SHP77 treated with DMSO at 0.1 percent for 48 hours (cell line): ENCODE data around the gene MINDY2.
"Not testable (repeated sequence)": the region's sequence is repeated elsewhere in the genome, so short reads cannot be mapped to it uniquely, and the experiment has no call there.

Experiments used
- DNase-seq: peaks from one replicate; lab custom pipeline; 2025; lab: John Stamatoyannopoulos, UW

Gene MINDY2

DNA sequence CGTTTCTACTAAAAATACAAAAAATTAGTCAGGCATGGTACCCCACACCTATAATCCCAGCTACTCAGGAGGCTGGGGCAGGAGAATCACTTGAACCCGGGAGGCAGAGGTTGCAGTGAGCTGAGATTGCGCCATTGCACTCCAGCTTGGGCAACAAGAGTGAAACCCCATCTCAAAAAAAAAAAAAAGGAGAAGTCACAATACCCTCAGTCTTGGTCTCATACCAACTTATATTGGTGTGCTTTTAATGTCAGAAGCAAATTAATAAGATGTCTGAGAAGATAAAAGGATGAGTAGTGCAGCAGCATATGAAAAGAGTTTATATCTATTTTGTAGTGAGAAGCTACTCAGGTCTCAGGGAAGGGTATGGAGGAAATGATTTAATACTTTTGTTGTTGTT lies 112.8 kb downstream of the MINDY2 start:
- not testable (repeated sequence) for DNase-seq

DNA sequence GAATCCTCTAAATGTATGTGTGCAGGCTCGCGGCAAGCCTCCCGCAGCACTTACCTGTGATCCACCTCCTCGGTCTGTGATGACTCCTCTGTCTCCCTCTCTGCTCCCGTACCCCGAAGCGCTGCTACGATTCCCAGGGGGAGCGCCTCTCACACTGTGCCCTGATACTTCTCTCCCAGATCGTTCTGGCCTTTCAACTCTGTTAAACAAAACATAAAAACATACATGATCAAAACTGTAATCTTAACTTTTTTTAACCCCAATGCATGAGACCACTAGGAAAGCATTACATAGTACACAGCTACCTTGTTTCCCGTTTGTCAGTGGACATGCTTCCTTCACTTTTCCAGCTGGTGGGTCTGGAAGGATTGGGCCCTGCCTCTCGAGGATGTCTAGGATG lies 115.8 kb downstream of the MINDY2 start:
- no peak for DNase-seq

DNA sequence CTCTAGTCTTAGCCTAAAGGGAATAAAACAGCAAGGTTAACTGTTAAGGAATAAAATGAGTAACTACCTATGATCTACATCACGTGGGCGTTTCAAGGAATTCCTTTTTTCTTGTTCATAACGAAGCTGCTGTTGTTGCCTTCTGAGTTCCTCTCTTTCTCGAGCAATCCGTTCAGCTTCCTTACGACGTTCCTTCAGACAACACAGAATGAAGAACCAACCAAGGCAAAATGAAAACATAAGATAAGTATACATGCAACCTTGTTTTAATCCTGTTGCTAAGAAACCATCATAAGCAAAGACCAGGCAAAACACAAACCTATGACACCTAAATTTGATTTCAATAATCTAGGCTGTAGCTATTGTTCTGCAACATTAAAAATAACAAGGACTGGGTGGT lies 118.3 kb downstream of the MINDY2 start:
- DNase-seq = no peak

DNA sequence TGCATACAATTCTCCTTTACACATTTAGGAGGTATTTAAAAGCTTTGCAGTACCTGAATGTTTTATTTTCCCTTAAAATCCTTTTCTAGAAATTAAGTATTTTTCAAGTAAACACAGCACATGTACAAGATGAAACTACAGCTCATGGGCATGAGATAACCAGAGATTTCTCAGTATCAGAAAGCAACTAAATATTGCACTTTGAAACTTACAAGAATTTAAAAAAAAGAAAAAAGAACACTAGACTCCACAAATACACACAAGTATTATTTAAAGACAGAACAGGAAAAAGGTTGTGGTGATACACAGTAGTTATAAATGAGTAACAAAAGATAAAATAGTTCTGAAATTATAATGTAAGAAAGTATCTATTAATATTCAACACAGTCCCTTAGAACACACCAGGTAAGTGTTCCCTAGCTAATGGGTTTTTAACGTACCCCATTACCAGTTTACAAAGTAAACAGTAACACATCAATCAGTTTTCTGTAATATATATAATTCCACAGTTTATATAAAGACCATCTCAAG lies 127.1 kb downstream of the MINDY2 start:
- DNase-seq = no peak

DNA sequence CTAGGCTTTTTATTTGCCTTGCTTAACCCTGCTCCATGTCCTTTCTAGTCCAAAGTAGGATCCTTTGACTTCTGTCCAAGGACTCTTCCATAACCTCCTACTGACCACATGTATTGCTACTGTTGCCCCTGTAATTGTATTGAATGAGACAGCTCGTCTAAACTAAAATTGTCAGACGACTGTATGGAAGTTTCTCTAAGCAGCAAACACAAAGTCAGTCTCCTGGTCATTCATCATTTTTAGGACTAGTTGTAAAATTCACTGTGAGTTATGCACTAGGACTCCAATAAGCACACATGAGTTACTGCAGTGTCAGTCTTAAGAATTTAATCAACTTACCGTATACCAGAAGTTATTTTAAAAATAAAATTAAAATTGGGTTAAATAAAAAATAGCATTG lies 129.5 kb downstream of the MINDY2 start:
- no peak for DNase-seq

DNA sequence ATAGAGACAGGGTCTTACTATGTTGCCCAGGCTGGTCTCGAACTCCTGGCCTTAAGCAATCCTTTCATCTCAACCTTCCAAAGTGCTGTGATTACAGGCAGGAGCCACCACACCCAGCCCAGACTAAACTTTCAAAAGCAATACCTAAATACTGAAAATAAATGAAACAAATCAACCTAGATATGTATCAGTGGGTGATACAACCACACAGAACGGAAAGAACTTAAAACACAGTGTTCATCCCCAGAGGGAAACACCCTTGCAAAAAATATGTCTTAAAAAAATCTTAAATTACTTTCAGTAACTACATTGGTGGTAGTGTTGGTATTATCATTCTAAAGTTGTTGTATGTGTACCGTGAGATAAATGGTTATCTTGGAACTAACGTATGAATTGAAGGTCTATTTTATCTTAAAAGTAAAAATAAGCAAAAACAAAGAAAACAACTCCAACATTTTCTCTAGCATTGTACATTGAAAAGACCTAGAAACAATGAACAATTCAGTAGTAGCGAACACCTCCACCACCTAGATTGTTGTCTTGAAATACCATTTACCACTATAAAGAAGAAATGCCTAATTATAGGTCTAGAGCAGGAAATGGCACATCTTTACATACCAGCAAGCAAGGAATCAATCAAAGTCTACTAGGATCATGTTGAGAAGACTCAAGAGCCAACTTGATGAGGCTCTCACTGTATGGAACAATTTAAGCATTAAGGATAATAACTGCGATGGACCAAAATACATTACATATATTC lies 137.6 kb downstream of the MINDY2 start:
- no peak for DNase-seq

DNA sequence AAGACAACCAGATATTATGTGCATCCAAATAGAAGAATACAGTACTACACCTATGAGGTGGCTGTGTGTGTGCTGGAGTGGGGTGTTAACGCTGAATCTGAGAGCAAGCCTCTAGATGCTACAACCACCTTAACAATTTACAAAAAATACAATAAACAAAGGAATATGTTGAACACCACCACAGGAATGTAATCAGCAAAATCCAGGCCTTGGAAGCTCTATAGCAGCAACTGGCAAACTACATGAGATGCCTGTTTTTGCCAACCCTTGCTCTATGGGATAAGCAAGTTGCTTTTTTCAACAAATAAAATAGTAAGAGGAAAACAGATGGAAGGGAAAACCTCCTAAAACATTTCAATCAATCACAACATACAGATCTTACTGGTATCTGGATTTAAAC lies 138.5 kb downstream of the MINDY2 start:
- no peak for DNase-seq

DNA sequence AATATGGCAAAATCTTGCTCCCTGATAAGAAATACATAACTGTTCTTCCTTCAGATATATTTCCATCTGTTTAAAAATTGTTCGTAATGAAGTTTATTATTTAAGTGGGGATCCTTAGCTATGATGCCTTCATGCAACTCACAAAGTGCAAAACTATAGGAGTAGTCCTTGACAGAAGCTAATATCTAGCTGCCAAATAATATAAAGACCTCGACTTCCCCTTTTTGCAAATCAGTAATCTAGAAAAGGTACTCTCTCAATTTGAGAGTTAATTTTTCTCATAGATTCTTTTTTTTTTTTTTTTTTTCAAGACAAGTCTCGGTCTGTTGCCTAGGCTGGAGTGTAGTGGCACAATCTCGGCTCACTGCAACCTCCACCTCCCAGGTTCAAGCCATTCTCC lies 139.4 kb downstream of the MINDY2 start:
- no peak for DNase-seq
